ENCODE measurements around the gene CUX1.

Gene CUX1

GRCh38 chr7:101856473-101857357 lies 39.3 kb downstream of the CUX1 start (continued):
- TF ChIP-seq ZNF513 (tag by site-specific recombination; IDR thresholded peaks at IDR 0.05) = 0 out of 2 replicates have a peak, but pooled peaks have one; percentile 43
- TF ChIP-seq ZNF404 (tag by site-specific recombination; IDR thresholded peaks at IDR 0.05) = no peak
- no peak for TF ChIP-seq ZNF112 (tag by site-specific recombination; IDR thresholded peaks at IDR 0.05)
- no peak for TF ChIP-seq ZNF529 (tag by site-specific recombination; IDR thresholded peaks at IDR 0.05; ENCODE audit: insufficient replicate concordance)
- TF ChIP-seq ZNF670 (tag by site-specific recombination; IDR thresholded peaks at IDR 0.05; ENCODE audit: low read depth) = no peak
- no peak for TF ChIP-seq ZNF26 (tag by site-specific recombination; IDR thresholded peaks at IDR 0.05)
- no peak for TF ChIP-seq BCL11B (tag by site-specific recombination; IDR thresholded peaks at IDR 0.05; ENCODE audit: low read depth)
- TF ChIP-seq HOXA7 (CRISPR knock-in tag; IDR thresholded peaks at IDR 0.05; ENCODE audit: borderline replicate concordance) = no peak
- no peak for TF ChIP-seq ZNF274 (IDR thresholded peaks at IDR 0.05; ENCODE audit: low read length)
- no peak for TF ChIP-seq ZNF274 (tag by site-specific recombination; IDR thresholded peaks at IDR 0.05; ENCODE audit: borderline replicate concordance)
- TF ChIP-seq ZNF692 (tag by site-specific recombination; IDR thresholded peaks at IDR 0.05) = peak; percentile 74
- TF ChIP-seq ZNF488 (tag by site-specific recombination; IDR thresholded peaks at IDR 0.05) = no peak
- peak; percentile 68; the same call in 1 of the 2 replicates for TF ChIP-seq KLF7 (tag by site-specific recombination; IDR thresholded peaks at IDR 0.05; ENCODE audit: borderline replicate concordance)

- peaks cover 3% of the 10 kb centered on the region; the same call in 1 of the 2 replicates for H3K4me1 ChIP-seq (ENCODE audit: control insufficient read depth, insufficient read depth, low read length)
- H3K27ac ChIP-seq (ENCODE audit: extremely low read depth, low read depth, low read length) = no peak overlapping the region
These were observed 40.0 kb downstream of the CUX1 start for GRCh38 chr7:101857358-101857811.

More at GRCh38 chr7:101857358-101857811, 40.0 kb downstream of the CUX1 start:
- Histone ChIP-seq H3K4me3 (ENCODE audit: low read depth, low read length) (no peak overlapping the region), H3K9me3 (ENCODE audit: control insufficient read depth, insufficient read depth, low read depth, low read length) (no peaks in the 10 kb centered on the region), H3K36me3 (ENCODE audit: control insufficient read depth in 2 of 2, insufficient read depth in 1 of 2, low read length in 2 of 2) (no peaks in the 10 kb centered on the region)
- ChIA-PET POLR2A (no interaction called here), CTCF (interaction anchor here (0.6 to 1.0 kb wide), 5 partner anchors 8 to 381 kb away, joined by 3 to 5 read pairs (median 3); no protein-coding TSS in a partner anchor)
- no peak for TF ChIP-seq ZNF843 (tag by site-specific recombination; IDR thresholded peaks at IDR 0.05)
- TF ChIP-seq ZNF513 (tag by site-specific recombination; IDR thresholded peaks at IDR 0.05) = no peak
- no peak for TF ChIP-seq PRDM4 (tag by site-specific recombination; IDR thresholded peaks at IDR 0.05)
- TF ChIP-seq ZNF830 (tag by site-specific recombination; IDR thresholded peaks at IDR 0.05; ENCODE audit: low read depth) = no peak
- TF ChIP-seq ZNF645 (tag by site-specific recombination; IDR thresholded peaks at IDR 0.05) = no peak
- TF ChIP-seq ZBTB7A (tag by site-specific recombination; IDR thresholded peaks at IDR 0.05; ENCODE audit: low read depth) = no peak
- no peak for TF ChIP-seq ZNF114 (tag by site-specific recombination; IDR thresholded peaks at IDR 0.05)
